GM10266 (cell line): ENCODE measurements around the gene DAP.

Source experiments
- DNase-seq: peaks from one replicate; pipeline ENCODE4 v3.0.0; 2012; ENCODE audit errors: extremely low spot score
- TF ChIP-seq, protein P1 (sequence below): IDR thresholded peaks from 2 replicates; pipeline ENCODE4 v1.5.1; 2012; ENCODE audit warnings: mild to moderate bottlenecking, low read depth; ENCODE audit not compliant: control insufficient read depth, insufficient read depth; ENCODE audit errors: missing control alignments

Gene DAP

DNA sequence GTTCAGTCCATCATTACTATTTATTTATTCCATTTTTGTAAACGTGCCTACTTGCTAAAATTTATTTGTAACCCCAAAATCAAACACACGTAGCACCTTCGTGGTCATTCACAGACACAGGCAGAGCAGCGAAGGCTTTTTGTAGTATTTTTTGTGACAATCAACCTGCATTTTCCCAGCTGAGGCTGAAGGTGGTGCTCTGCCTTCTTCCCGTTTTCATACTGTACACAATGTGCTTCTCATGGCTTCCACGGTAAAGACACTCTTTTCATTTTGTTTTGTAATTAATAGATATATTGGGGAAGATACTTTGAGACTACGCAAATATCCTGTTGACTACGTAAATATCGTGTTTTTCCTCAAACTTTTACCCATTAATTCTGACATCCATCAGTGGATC, 19.4 kb downstream of the DAP start:
- no peak for DNase-seq
- TF ChIP-seq, protein P1, sequence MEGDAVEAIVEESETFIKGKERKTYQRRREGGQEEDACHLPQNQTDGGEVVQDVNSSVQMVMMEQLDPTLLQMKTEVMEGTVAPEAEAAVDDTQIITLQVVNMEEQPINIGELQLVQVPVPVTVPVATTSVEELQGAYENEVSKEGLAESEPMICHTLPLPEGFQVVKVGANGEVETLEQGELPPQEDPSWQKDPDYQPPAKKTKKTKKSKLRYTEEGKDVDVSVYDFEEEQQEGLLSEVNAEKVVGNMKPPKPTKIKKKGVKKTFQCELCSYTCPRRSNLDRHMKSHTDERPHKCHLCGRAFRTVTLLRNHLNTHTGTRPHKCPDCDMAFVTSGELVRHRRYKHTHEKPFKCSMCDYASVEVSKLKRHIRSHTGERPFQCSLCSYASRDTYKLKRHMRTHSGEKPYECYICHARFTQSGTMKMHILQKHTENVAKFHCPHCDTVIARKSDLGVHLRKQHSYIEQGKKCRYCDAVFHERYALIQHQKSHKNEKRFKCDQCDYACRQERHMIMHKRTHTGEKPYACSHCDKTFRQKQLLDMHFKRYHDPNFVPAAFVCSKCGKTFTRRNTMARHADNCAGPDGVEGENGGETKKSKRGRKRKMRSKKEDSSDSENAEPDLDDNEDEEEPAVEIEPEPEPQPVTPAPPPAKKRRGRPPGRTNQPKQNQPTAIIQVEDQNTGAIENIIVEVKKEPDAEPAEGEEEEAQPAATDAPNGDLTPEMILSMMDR = no peak

DNA sequence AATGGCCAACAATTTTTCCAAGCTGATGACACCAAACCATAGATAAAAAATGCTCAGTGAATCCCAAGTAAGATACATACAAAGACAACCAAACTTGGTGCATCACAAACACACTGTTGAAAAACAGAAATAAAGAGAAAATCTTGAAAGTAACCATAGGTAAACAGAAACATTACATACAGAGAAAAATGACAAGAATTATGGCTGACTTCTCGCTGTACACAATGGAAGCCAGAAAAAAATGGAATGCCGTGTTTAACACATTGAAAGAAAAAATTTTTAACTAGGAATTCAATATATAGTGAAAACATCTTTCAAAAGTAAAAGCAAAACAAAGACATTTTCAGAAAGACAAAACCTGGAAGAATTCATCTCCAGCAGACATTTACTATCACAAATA, 20.6 kb downstream of the DAP start:
- TF ChIP-seq, protein P1 = no peak
- no peak for DNase-seq

DNA sequence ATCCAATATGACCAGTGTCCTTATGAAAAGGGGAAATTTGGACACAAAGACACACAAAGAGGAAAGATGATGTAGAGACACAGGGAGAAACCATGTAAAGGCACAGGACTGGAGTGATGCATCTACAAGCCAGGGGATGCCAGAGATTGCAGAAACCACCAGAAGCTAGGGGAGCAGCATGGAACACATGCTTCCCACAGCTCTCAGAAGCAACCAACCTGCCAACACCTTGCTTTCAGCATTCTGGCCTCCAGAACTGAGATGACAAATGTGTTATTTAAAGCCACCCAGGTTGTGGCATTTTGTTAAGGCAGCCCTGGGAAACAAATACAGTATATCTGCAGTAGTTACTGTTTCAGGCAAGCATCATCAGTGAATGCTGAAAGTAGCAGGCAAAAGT, 23.2 kb downstream of the DAP start:
- no peak for DNase-seq
- TF ChIP-seq, protein P1 = no peak

DNA sequence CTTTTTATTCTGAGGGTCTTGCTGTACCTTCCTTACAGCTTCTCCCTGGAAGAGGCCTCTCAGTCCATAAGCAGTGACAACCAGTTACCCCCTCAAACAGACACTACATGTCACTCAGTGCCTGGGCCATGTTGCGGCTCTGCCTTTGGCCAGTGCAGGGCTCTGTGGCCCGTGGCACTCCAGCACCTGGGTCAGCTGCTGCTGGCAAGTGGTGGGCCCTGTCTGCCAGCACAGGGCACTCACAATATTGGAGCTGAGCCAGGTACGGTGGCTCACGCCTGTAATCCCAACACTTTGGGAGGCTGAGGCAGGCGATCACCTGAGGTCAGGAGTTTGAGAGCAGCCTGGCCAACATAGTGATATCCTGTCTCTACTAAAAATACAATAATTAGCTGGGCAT, 24.2 kb downstream of the DAP start:
- TF ChIP-seq, protein P1 = no peak

DNA sequence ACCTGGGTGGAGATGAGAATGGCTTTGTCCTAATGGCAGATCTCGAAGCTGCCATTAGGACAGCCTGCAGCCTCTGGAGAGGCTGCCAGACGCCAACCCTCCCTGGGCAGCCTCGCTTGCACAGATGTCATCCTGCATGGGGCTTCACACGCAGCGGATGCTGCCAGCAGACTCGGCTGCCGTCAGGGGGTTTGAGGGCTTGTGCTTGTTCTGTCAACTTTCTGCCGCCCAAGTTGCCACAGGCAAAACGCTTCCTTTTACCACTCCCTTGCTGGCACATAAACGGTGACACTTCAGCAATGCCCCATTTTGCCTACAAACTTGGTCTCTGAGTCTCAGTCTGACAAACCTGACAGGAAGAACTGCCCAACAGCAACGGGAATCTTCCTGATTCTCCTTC, 24.7 kb downstream of the DAP start:
- TF ChIP-seq, protein P1 = no peak
- DNase-seq = no peak

More for the DNA sequence above, 24.2 kb downstream of the DAP start:
- DNase-seq = no peak

DNA sequence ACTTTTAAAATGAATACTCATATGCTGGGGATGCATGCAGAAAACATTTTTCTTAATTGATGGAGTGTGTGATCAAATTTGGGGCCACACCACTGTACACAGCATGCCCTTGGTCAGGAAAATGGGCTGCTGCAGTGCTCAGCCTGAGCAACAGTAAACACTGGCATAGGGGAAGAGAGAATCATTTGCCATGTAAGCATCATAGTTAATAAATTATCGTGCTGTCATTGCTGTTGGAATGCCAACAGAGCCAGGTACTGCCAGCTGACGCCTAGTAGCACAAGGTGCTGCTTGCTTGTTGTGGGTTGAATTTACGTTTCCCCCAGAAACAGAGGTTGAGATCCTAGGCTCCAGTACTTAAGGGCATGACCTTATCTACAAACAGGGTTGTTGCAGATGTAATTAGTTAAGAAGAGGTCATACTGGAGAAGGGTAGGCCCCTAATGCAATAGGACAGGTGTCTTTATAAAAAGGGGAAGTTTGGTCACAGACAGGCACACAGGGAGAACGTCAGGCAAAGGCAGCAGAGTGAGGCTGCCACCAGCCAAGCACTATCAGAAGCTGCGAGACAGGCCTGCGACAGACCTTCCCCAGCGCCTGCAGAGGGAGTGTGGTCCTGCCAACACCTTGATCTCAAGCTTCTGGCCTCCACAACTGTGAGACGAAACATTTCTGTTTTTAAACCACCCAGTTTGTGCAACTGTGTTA, 25.3 kb downstream of the DAP start:
- TF ChIP-seq, protein P1 = peak; percentile 15
- no peak for DNase-seq

DNA sequence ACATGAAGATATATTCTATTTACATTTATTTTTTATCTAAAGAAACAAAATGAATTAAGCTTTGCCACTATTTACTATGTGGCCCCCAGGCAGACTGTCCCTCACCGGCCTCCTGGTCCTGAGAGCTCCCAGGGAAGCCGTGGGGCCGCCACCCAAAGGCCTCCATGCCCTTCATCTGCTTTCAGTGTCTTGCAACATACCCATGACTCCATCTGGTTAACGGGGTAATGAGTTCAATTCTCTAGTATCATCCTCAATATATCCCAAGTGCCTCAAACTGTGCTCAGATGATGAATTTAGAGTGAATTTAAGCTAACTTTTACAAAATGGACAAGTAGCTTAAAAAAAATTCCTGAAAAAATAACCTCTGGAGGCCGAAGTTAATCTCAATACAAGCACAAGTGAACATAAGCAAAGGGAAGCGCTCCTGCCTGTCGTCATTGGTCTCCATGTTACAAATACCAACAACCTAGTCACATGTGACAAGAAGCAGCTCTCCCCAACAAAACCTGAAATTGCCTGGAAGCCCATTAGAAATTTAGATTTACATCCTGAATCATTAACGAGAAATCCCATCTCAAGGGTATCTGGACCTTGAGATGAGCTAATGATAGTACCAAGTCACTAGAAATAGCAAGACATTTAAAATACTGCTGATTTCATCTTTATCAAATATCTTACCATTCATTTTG, 26.1 kb downstream of the DAP start:
- no peak for DNase-seq
- TF ChIP-seq, protein P1 = no peak
